Skin of body (tissue), 2 donors: ENCODE results near the gene CYP2D6. TPM values are rescaled to one million over a fixed set of nuclear protein-coding genes. Genes with fewer than 3 reads are reported as not detected.
"Not testable (repeated sequence)": the region's sequence is repeated elsewhere in the genome, so short reads cannot be mapped to it uniquely, and the experiment has no call there.

Experiments
- DNase-seq: peaks from one replicate; lab custom pipeline; 2025; lab: John Stamatoyannopoulos, UW
- total RNA-seq: library from RNA; depleted of rRNA; stranded (reverse); fragments of >200 nt; gene quantifications from one replicate; pipeline ENCODE4 v1.2.3, GENCODE V29; 2014

CYP2D6 gene
- total RNA-seq = 1.4 TPM

GRCh38 chr22:42130639-42131431, at the start of gene CYP2D6:
Gene CYP2D6 (minus strand): TSS chr22:42130810. CDS start chr22:42130791, 19 bp downstream.
- not testable (repeated sequence) for DNase-seq

DNA sequence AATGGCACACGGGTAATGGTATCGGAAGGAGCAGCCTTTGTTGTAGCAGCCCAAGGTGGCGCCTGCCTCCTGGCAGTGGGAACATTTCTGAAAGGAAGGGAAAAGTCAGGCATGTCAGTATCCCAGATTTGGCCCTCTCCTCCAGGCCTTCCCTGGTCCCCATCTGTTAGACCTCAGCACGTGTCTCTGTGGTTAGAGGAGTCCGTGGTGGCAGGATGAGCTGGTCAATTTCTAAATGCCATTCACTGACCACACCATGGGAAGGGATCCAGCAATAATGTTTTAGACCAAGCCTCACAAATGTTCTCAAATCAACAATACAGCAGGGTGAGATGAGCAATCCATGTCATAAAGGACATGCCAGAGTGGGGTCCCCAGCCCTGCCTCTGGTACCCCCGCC, 49.0 kb upstream of the CYP2D6 start:
- no peak for DNase-seq

GRCh38 chr22:42178910-42179519, 48.4 kb upstream of the CYP2D6 start:
- DNase-seq = no peak

DNA sequence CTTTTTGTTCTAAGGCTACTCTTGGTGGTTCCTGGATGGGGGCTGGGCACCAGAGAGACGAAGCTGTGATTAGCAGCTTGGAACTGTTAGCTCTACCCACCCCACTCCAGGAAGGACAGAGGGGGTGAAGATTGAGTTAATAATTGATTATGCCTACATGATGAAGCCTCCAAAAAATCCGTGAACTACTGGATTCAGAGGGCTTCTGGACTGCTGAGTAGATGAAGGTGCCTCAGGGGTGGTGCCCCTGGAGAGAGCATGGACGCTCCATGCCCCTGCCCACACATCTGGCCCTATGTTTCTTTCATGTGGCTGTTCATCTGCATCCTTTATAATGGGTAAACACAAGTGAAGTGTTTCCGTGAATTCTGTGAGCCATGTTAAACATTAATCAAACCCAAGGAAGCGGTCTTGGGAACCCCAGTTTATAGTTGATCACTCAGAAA, 47.3 kb upstream of the CYP2D6 start:
- DNase-seq = no peak

GRCh38 chr22:42176255-42176915, 45.8 kb upstream of the CYP2D6 start:
- DNase-seq = no peak

DNA sequence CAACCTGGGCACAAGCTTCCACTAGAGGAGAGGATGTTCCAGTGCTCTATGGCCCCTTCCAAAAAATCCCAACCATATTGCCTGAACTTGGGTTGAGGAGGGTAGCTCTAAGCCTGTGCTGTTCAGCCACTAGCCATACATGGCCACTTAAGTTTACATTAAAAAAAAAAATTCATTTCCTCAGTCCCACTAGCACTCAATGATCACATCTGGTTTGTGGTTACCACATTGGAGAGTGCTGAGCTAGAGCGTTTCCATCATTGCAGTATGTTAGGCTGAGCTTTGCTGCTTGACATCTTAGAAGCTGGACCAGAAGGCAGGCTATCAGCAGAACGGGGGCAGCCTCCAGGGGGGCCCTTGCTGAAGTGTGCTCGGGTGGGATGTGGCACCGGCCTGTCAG, 43.5 kb upstream of the CYP2D6 start:
- no peak for DNase-seq

- no peak for DNase-seq
Measured at GRCh38 chr22:42173183-42173926, 42.7 kb upstream of the CYP2D6 start.

DNA sequence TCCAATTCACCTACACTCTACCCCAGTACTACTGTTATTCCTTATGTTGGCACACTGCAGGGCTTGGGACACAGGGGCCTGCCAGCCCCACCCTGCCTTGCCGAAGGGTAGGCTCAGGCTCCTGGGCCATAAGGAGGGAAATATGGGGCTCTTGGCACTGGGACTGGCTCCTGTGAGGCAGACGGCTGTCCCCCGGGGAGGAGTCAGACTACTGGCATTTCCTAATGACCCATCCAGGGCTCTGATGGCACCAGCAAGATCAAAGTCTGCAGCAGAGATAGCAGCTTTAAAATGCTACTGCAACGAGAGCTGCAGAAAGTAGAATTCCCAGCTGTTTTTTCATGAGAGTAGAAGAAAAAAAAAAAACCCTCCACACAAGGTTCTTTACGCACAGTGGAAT, 42.2 kb upstream of the CYP2D6 start:
- DNase-seq = no peak

- no peak for DNase-seq
Measured at GRCh38 chr22:42171946-42172719, 41.5 kb upstream of the CYP2D6 start.

DNA sequence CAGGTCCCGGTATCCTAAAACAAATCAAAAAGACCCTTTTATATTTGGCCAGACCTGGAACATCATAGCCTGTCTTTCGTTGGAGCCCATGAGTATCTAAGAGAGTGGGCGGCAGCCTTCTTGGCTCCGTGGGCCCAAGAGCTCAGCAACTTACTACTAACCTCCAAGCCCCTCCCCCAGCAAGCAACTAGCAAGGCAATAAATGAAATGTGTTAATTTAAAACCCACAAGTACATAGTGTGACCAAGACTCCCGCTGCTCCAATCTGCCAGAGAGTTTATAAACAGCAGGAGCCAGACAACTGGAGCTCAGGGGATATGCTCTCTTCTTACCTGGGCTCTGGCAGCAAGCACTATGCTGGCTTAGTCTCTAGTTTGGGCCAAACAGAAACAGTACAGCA, 40.8 kb upstream of the CYP2D6 start:
- no peak for DNase-seq

GRCh38 chr22:42170946-42171345, 40.3 kb upstream of the CYP2D6 start:
- no peak for DNase-seq

DNA sequence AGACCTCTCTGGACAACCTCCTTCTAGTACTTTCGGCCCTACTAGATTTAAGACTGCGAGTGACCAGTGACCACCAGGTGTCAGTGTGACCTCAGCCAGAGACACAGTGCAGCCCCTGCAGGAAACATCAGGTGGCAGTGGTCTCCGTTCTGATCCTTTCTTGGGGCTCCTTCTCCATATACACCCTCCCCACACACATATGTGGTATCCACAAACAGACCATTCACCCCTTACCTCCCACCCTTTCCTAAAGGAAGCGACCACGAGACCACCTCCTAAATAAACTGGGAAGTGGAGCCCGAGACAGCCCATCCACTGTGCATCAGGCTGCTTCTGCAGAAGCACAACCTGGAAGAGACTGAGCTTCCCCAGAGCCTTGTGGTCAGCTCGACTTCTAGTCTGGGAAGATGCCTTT, 38.5 kb upstream of the CYP2D6 start:
- peak; percentile 46 for DNase-seq

- DNase-seq = no peak
Measured at GRCh38 chr22:42168476-42168875, 37.9 kb upstream of the CYP2D6 start.

GRCh38 chr22:42167066-42167465, 36.5 kb upstream of the CYP2D6 start:
- no peak for DNase-seq

- DNase-seq = no peak
Measured at GRCh38 chr22:42164901-42165300, 34.3 kb upstream of the CYP2D6 start.

DNA sequence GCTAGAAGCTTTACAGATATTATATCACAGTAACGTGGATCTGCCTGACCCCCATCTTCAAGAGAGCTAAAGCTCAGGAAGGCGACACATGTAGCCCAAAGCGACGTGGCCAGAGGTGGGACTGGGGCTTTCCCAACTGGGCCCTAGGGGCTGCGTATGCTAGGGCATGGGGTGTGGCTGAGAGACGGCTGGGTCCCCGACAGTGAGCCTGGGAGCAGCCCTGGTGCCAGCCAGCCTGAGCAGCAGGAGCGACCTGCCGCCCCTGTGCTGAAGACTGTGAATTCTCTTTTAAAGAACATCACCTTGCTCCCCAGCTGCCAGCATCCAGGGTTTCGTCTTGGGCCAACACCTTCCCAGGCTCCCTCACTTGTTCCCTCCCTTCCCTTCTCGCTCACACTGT, 32.9 kb upstream of the CYP2D6 start:
- no peak for DNase-seq

DNA sequence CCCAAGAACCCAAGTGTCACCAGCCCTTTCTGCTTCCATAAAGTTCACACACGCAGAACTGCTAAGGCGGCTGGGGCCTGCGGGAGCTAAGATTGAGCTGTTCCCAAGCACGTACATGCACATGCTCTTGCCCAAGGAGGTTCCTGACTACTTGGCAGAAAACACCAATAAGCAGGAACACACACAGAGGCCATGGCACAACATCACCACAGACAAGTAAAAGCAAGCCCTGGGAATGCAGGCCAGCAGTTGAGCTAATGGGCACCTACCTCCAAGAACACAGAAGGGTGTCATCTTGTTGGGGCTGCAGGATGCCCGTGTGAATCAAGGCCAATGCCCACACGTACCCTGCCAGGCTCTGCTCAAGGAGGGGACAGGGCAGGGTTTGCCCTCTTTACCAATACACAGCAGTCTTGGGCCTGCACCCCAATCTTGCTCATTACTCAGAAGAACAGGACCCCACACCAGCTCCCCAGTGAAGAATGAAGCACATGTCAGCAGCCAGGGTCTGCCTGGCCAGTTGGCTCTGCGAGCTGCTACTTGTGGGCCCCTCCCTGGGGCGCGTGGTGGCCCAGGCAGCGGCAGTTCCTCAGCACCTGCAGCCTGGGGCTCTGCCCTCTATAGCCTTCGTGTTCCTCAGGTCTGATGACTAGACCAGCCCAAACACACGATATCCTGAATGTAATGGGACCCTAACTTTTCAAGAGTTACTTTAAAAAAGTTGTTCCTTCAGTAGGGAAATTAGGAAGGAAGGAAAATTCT, 32.3 kb upstream of the CYP2D6 start:
- DNase-seq = no peak

DNA sequence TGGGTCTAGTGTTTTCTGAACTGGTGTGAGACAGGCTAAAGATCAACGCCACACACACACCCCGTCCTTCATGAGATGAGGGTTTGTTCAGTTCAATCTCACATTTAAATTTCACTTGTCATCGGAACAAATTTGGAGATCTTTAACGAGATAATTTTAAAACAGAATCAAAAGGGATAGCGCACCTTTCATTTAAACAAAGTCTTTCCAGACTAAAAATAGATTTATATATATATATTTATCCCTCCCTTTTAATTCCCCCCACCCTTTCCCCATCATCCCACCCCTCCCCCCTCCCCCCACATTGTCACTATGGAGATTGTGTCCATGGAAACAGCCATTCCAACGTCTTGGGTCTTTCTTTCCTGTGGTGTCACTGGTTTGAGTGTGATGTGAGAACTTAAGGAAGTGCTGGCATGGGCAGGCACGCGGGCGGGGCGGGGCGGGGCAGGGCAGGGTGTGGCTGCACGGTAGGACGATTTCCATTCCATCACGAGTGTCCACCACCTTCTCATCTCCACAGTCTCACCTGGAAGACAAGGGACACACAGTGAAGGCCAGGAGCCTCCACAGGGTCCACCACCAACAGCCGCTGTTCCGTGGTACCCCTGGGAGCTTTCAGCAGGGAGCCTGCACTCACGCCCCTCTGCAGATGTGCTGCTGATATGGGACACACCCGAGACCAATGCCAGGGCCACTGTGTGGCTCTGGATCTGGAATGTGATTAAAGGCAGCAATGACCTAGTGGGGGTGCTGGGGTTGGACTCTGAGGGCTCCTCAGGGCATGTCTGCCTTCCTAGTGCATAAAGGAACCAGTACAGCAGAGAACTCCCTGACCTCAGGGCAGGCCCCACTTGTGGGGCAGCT, 30.5 kb upstream of the CYP2D6 start:
- DNase-seq = no peak

DNA sequence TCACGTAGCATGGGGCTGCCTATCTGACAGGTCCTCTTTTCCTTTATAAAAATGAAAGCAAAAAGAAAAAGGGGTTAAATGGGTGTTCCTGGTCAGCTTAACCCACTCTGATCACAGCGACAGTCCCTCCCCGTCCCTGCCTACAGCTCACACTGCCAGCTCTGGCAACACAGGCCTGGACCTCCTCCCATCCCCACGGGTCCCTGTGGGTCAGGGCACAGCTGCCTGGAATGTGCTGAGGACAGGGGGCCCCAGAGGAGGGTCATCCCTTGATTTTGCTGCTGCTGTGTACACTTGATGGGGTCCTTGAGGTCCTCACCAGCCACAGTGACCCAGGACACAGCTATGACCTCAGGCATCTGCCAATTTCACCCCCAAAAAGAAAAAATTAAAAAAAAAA, 29.6 kb upstream of the CYP2D6 start:
- DNase-seq = no peak
